Esophagus squamous epithelium (tissue), 5 donors: Measurements from ENCODE around the gene PRR14. TPM values are rescaled to one million over a fixed set of nuclear protein-coding genes. Genes with fewer than 3 reads are reported as not detected.

ENCODE experiments used
- DNase-seq: peaks from one replicate; lab custom pipeline; 2025; lab: John Stamatoyannopoulos, UW
- H3K27ac ChIP-seq, 4 donors: fragments of 200-600 bp; sonication (generic); one replicate each; pipeline ENCODE4 v1.5.1; 2016 to 2019; ENCODE audit warnings: mild to moderate bottlenecking in 1 of 4
- H3K27me3 ChIP-seq, 4 donors: fragments of 200-600 bp; sonication (generic); 1 replicate in 3 of 4; 2 replicates in 1 of 4; pipeline versions ENCODE4 v1.5.1 to v1.6.0; 2017 to 2021; ENCODE audit warnings: antibody characterized with exemption in 1 of 4
- H3K36me3 ChIP-seq, 3 donors: fragments of 200-600 bp; sonication (generic); one replicate each; pipeline ENCODE4 v1.5.1; 2016 to 2019
- H3K4me1 ChIP-seq, 3 donors: fragments of 200-600 bp; sonication (generic); one replicate each; pipeline ENCODE4 v1.5.1; 2017 to 2019
- H3K4me3 ChIP-seq, 4 donors: fragments of 200-600 bp; sonication (generic); 1 replicate in 3 of 4; 2 replicates in 1 of 4; pipeline ENCODE4 v1.5.1; 2016 to 2019; ENCODE audit warnings: mild to moderate bottlenecking in 2 of 4, moderate library complexity in 1 of 4
- H3K9me3 ChIP-seq, 3 donors: fragments of 200-600 bp; sonication (generic); one replicate each; pipeline ENCODE4 v1.5.1; 2016 to 2019
- CTCF ChIP-seq, 6 experiments: fragments of 450-650 bp in 4 of 6; fragments of 200-600 bp in 2 of 6; sonication (generic) in 2 of 6; IDR thresholded peaks; one replicate each; pipeline ENCODE4 v1.5.1; 2016 to 2019; ENCODE audit warnings: antibody characterized with exemption in 6 of 6, mild to moderate bottlenecking in 4 of 6, moderate library complexity in 4 of 6
- POLR2A ChIP-seq, 4 donors: fragments of 450-650 bp; IDR thresholded peaks; one replicate each; pipeline ENCODE4 v1.6.1; 2017; ENCODE audit warnings: antibody characterized with exemption in 4 of 4, mild to moderate bottlenecking in 4 of 4, moderate library complexity in 3 of 4
- WGBS, 2 donors: methylation state at CpG; one replicate each; pipeline ENCODE4 v1.1.5; 2018; 5-methylcytosine and 5-hydroxymethylcytosine counted together
- intact Hi-C: fragments of 100-400 bp; cut with DNase I; formaldehyde crosslinking; loops from one replicate; pipeline ENCODE4 v1.15.0; 2022
- total RNA-seq, 4 donors: library from RNA; depleted of rRNA; stranded (reverse); fragments of >200 nt; gene quantifications; one replicate each; pipeline ENCODE4 v1.1.0, GENCODE V29; 2016
- donor health status: DM: yes; HTN: yes; CAD: no.

Gene PRR14
- total RNA-seq, 4 donors from 2014 or later, result 16.6 to 21.8 (median 20.3) TPM

DNA sequence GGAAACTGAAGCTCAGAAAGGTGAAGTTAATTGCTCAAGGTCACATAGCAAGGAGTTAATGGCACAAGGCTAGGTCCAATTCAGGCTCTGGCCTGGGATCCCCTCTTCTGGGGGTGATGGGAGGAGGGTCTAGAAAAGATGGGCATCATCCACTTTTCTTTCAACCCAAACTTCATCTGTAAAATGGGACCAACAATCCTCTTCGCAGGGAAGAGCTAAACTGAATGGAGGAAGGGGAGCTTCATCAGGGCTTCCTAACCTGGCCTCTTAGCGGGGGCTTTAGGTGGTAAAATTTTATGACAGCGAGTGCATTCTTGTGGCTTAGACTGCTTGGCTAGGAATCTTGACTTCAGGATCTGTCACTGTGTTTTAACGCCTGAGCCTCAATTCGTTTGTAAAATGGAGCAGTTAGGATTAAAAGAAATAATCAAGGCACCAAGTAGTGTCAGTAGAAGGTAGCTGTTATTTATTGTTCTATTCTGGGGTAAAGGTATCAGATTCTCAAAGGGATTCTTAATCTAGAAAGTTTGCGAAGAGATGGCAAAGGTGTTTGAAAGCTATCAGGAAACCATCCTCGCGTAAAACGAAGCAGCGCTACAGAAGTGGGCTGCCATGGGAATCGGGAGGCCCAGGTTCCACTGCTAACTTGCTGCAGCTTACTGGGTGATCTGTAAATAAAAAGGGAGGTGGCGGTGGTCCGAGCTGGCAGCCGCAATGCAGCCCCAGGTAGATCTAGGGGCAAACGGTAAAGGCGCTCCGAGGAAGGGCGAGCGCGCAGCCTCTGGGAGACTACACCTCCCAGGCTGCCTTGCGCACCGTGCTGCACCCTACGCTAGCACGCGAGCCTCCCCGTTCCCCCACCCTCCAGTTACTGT is 46.7 kb downstream of the PRR14 start:
- Histone ChIP-seq H3K27ac (peak overlapping the region; percentile 99 to 100 (median 100)), H3K4me1 (peaks cover 4 to 48% (median 22%) of the 10 kb centered on the region in 3 donors), H3K9me3 (no peaks in the 10 kb centered on the region), H3K4me3 (peak overlapping the region; percentile 79 to 100 (median 95)), H3K36me3 (peaks cover 6 to 25% (median 17%) of the 10 kb centered on the region in 3 donors), H3K27me3 (no peaks in the 10 kb centered on the region)
- 10 to 15% methylated on average over 13 to 20 of the region's 26 CpGs for WGBS, 2 donors
- TF ChIP-seq CTCF (IDR thresholded peaks at IDR 0.05), result peak in 1 of 6 experiments; percentile 18
- no peak for TF ChIP-seq POLR2A (IDR thresholded peaks at IDR 0.05)
- intact Hi-C loops, result no loop called here
- no peak for DNase-seq

DNA sequence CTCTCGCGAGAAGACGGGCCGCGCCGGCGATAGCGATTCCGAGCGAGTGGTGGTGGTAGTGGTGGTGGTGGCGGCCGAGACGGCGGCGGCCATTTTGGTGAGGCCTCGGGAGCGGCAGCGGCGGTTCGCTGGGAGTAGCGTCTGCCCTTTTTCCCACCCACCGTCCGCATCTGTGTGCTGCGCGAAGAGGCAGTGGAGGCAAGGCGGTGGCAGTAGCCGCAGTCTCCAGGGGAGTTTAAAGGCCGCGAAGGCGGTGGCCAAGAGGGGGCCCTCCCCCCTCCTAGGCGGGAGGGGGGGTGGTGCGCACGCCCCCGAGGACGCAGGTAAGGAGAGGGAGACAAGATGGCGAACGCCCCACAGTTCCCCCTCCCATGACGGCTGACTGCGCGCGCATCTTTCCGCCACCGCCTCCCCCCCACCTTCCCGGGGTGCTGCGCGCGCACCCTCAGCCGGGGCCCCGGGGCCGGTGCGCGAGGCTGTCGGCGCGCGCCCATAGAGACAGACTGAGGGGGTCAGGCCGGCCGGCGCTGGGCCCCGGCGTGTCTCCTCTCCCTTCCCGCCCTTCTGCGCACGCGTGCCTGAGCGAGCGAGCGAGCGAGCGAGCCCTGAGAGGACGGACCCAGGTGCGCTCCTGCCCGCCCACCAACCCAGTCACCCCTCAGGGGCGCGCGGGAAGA is 47.5 kb downstream of the PRR14 start:
- TF ChIP-seq POLR2A (IDR thresholded peaks at IDR 0.05), result peak in 3 of 4 donors; percentile 62 to 80 (median 66)
- peak in 1 of 6 experiments; percentile 15 for TF ChIP-seq CTCF (IDR thresholded peaks at IDR 0.05)
- Histone ChIP-seq H3K27me3 (no peaks in the 10 kb centered on the region), H3K4me1 (peaks cover 4 to 48% (median 22%) of the 10 kb centered on the region in 3 donors), H3K9me3 (no peaks in the 10 kb centered on the region), H3K27ac (peak overlapping the region; percentile 99 to 100 (median 100)), H3K4me3 (peak overlapping the region; percentile 79 to 100 (median 95)), H3K36me3 (peaks cover 11 to 32% (median 24%) of the 10 kb centered on the region in 3 donors)
- DNase-seq, result peak; percentile 94
- intact Hi-C loops, result no loop called here
- 0 to 1% methylated on average over 2 to 22 of the region's 76 CpGs for WGBS, 2 donors

DNA sequence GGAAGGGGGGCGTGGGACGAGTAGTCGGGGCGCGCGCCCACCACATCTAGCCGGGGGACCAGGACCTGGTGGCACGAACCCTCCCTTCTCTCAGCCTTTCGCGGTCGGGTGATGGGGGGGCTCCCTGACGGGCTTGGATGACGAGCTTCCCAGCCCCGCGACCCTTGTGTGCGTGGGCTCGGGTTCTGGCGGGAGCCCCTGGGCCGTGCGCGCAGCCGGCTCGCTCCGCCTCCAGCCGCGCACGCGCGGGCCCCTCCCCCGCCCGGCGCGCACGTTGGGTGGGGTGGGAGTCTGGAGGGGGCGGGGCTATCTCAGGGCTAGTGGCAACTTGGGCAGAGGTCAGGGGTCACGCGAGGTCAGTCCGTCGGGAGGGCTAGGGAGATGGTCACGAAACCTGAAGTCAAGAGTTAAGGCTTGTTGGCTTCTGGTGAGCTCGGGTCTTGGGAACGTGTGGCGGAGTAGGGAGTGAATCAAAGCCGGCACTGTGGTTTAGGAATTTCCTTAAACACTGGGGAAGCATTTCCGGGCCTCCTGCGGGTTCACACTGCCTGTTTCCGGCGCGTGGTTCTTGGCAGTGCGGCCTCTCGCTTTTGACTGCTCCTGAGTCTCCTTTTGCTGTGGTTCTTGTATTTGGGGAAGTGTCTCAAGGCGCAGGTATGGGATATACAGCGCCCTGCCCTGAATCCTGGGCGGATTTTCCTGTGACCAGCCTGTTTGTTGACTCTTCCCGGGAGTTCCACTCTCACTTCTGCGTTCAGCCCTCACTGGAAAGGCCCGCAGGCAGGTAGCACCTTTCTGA is 48.3 kb downstream of the PRR14 start, which contains the start of gene SRCAP:
Gene SRCAP, plus strand, starts transcription at position 356 of the 799 bp plus-strand sequence. CDS start 1,654 bp downstream, outside the sequence.
- intact Hi-C loops, result no loop called here
- WGBS, 2 donors, result 0 to 1% methylated on average over 17 of the region's 57 CpGs
- Histone ChIP-seq H3K27me3 (no peaks in the 10 kb centered on the region), H3K9me3 (no peaks in the 10 kb centered on the region), H3K27ac (peak within 1 kb of the TSS; percentile 99 to 100 (median 100)), H3K4me3 (peak within 1 kb of the TSS; percentile 79 to 100 (median 95)), H3K36me3 (peaks cover 18 to 40% (median 30%) of the 10 kb centered on the region in 3 donors), H3K4me1 (peaks cover 4 to 40% (median 19%) of the 10 kb centered on the region in 3 donors)
- peak in 2 of 4 donors; percentile 51 to 57 for TF ChIP-seq POLR2A (IDR thresholded peaks at IDR 0.05)
- TF ChIP-seq CTCF (IDR thresholded peaks at IDR 0.05), result no peak
- DNase-seq, result peak; percentile 43

GRCh38 chr16:30699615-30700099 is 48.9 kb downstream of the PRR14 start:
- peaks cover 4 to 36% (median 19%) of the 10 kb centered on the region in 3 donors for H3K4me1 ChIP-seq
- peak overlapping the region in 3 of 4 donors; percentile 100 for H3K27ac ChIP-seq
- no peaks in the 10 kb centered on the region for H3K27me3 ChIP-seq
- no peak for DNase-seq
- no peaks in the 10 kb centered on the region for H3K9me3 ChIP-seq
- no peak for TF ChIP-seq POLR2A (IDR thresholded peaks at IDR 0.05)
- TF ChIP-seq CTCF (IDR thresholded peaks at IDR 0.05), result no peak
- WGBS, 2 donors, result 26% methylated on average over 8 of the region's 8 CpGs
- intact Hi-C loops, result no loop called here
- peak overlapping the region; percentile 79 to 100 (median 95) for H3K4me3 ChIP-seq
- H3K36me3 ChIP-seq, result peaks cover 23 to 46% (median 37%) of the 10 kb centered on the region in 3 donors
